GM12878 (cell line): Measurements from ENCODE around the gene NSMCE4A. TPM values are rescaled to one million over a fixed set of nuclear protein-coding genes. Genes with fewer than 3 reads are reported as not detected.

Experiments
- ATAC-seq: fragments of 200-7000 bp; cut with Tn5 transposase; 3 replicates; pipeline ENCODE4 v1.9.1; 2020; ENCODE audit warnings: mild to moderate bottlenecking, moderate library complexity
- BruUV-seq: library from RNA; stranded (reverse); fragments of 400-500 nt; replicated peaks from 2 replicates; lab custom pipeline; 2021; lab: Mats Ljungman, UMichigan
- CTCF ChIA-PET: fragments of 300-600 bp; sonication (Branson Sonifier 250); formaldehyde crosslinking; extraction: SDS; loops from one replicate; lab custom pipeline; 2021; ENCODE audit warnings: inconsistent platforms; lab: Yijun Ruan, JAX
- POLR2A ChIA-PET: fragments of 350-600 bp; formaldehyde crosslinking; extraction: SDS; loops from one replicate; lab custom pipeline; 2021; ENCODE audit warnings: inconsistent platforms; lab: Charles Lee
- RAD21 ChIA-PET: fragments of 300-600 bp; sonication (Branson Sonifier 250); formaldehyde crosslinking; loops from one replicate; lab custom pipeline; 2023; ENCODE audit warnings: antibody characterized with exemption; ENCODE audit not compliant: unreplicated experiment; lab: Charles Lee
- SMC1A ChIA-PET: fragments of 300-600 bp; sonication (Branson Sonifier 250); formaldehyde crosslinking; loops from one replicate; lab custom pipeline; 2023; ENCODE audit not compliant: unreplicated experiment, uncharacterized antibody; lab: Charles Lee
- DNase-seq: peaks from one replicate; pipeline ENCODE4 v3.0.0-alpha.2; 2011; ENCODE audit warnings: low read depth, low spot score
- FAIRE-seq: peaks from 3 replicates; lab custom pipeline; 2011; peaks lifted over from hg19 to GRCh38; lab: Jason Lieb, UNC
- H2AFZ ChIP-seq: 2 replicates; pipeline ENCODE4 v1.6.0; 2011; ENCODE audit warnings: low read depth, low read length, control low read depth; ENCODE audit not compliant: control insufficient read depth
- H3K27ac ChIP-seq: 2 replicates; pipeline ENCODE4 v1.5.1; 2011; ENCODE audit warnings: control low read depth; ENCODE audit not compliant: control insufficient read depth, insufficient read depth
- H3K27me3 ChIP-seq, 2 experiments: replicated peaks in 1 of 2; 2 replicates each; pipeline versions ENCODE4 v1.6.0 to v1.6.1; 2011; ENCODE audit warnings: low read length in 1 of 2; ENCODE audit not compliant: control insufficient read depth in 2 of 2, insufficient read depth in 2 of 2
- H3K36me3 ChIP-seq, 2 experiments: 2 replicates each; pipeline ENCODE4 v1.5.1; 2011; ENCODE audit warnings: low read length in 1 of 2; ENCODE audit not compliant: control insufficient read depth in 2 of 2, insufficient read depth in 2 of 2
- H3K4me1 ChIP-seq: 2 replicates; pipeline ENCODE4 v1.6.1; 2011; ENCODE audit warnings: mild to moderate bottlenecking, low read length, moderate library complexity, mixed read lengths; ENCODE audit not compliant: control insufficient read depth, insufficient read depth
- H3K4me2 ChIP-seq: 2 replicates; pipeline ENCODE4 v1.6.0; 2011; ENCODE audit warnings: control low read depth; ENCODE audit not compliant: control insufficient read depth, insufficient read depth
- H3K4me3 ChIP-seq: fragments of 200-600 bp; sonication (generic); 2 replicates; pipeline ENCODE4 v1.5.1; 2016
- H3K79me2 ChIP-seq: 2 replicates; pipeline ENCODE4 v1.6.0; 2011; ENCODE audit warnings: low read length; ENCODE audit not compliant: control insufficient read depth, insufficient read depth
- H3K9ac ChIP-seq: 2 replicates; pipeline ENCODE4 v1.8.0; 2011; ENCODE audit warnings: low read length, control low read depth, mixed read lengths; ENCODE audit not compliant: control insufficient read depth, insufficient read depth
- H3K9me3 ChIP-seq: replicated peaks from 3 replicates; pipeline ENCODE4 v1.5.1; 2011; ENCODE audit warnings: mild to moderate bottlenecking, low read length; ENCODE audit not compliant: control insufficient read depth, insufficient read depth
- H4K20me1 ChIP-seq: 2 replicates; pipeline ENCODE4 v1.6.0; 2011; ENCODE audit not compliant: control insufficient read depth, insufficient read depth
- ATF7 ChIP-seq: fragments of 450-650 bp; IDR thresholded peaks from 2 replicates; pipeline ENCODE4 v1.6.1; 2016; ENCODE audit warnings: low read depth, mild to moderate bottlenecking
- ESRRA ChIP-seq: IDR thresholded peaks from 2 replicates; pipeline ENCODE4 v1.6.1; 2012; ENCODE audit warnings: mild to moderate bottlenecking, low read length, improper control_type of control experiment
- POLR2AphosphoS2 ChIP-seq: IDR thresholded peaks from 2 replicates; pipeline ENCODE4 v1.6.1; 2011; ENCODE audit warnings: low read depth, mild to moderate bottlenecking, low read length, improper control_type of control experiment, moderate library complexity
- POU2F2 ChIP-seq: IDR thresholded peaks from 3 replicates; pipeline ENCODE4 v1.6.1; 2011; ENCODE audit warnings: low read depth, mild to moderate bottlenecking, low read length, borderline replicate concordance
- SMAD1 ChIP-seq: fragments of 450-650 bp; IDR thresholded peaks from 2 replicates; pipeline ENCODE4 v1.6.1; 2018; ENCODE audit warnings: mild to moderate bottlenecking, low read depth; ENCODE audit not compliant: partially characterized antibody
- ZNF384 ChIP-seq: IDR thresholded peaks from 2 replicates; pipeline ENCODE4 v1.6.1; 2012; ENCODE audit warnings: low read depth, mild to moderate bottlenecking, low read length, improper control_type of control experiment, borderline replicate concordance
- WGBS: methylation state at CpG from one replicate; pipeline ENCODE4 v1.1.6; 2016; ENCODE audit warnings: low lambda C conversion rate; ENCODE audit not compliant: insufficient replicate concordance, insufficient coverage; ENCODE audit errors: missing lambda C conversion rate; 5-methylcytosine and 5-hydroxymethylcytosine counted together
- in situ Hi-C: fragments of 300-500 bp; cut with MboI; formaldehyde crosslinking; loops from 9 replicates; pipeline ENCODE4 v1.14.3; 2018; ENCODE audit warnings: mixed read lengths
- intact Hi-C: fragments of 100-400 bp; cut with micrococcal nuclease; formaldehyde crosslinking; loops from one replicate; pipeline ENCODE4 v1.14.2; 2022; ENCODE audit not compliant: unreplicated experiment
- polyA plus RNA-seq, 11 experiments: library from polyadenylated mRNA; depleted of rRNA in 4 of 11; unstranded in 6 of 11; stranded (reverse) in 5 of 11; fragments of >200 nt; fragmentation: Nextera tagmentation in 4 of 11; fragmentation: Illumina TruSeq in 1 of 11; extraction: Ambion mirVana in 4 of 11; extraction: Trizol in 1 of 11; gene quantifications; 1 replicate in 1 of 11; 2 replicates in 10 of 11; pipeline versions ENCODE4 v1.2.1 to v1.2.3, GENCODE V29; 2011 to 2016; ENCODE audit warnings: inconsistent platforms in 2 of 11, missing spikeins in 2 of 11, low read depth in 1 of 11
- total RNA-seq, 4 experiments: library from RNA; depleted of rRNA in 3 of 4; stranded (reverse); fragments of >200 nt in 3 of 4; fragmentation: Illumina TruSeq in 1 of 4; extraction: Trizol in 1 of 4; gene quantifications; 2 replicates each; pipeline versions ENCODE4 v1.2.1 to v1.2.3, GENCODE V29; 2013 to 2021
- TF ChIP-seq, protein P1 (sequence below): IDR thresholded peaks from 2 replicates; pipeline ENCODE4 v1.6.1; 2012; ENCODE audit warnings: mild to moderate bottlenecking, low read depth, low read length
- TF ChIP-seq, protein P2 (sequence below): IDR thresholded peaks from 2 replicates; pipeline ENCODE4 v1.6.1; 2012; ENCODE audit warnings: low read depth, low read length, improper control_type of control experiment
- TF ChIP-seq, protein P3 (sequence below): fragments of 450-650 bp; IDR thresholded peaks from 2 replicates; pipeline ENCODE4 v1.6.1; 2014; ENCODE audit warnings: mild to moderate bottlenecking
- TF ChIP-seq, protein P4 (sequence below): IDR thresholded peaks from 2 replicates; pipeline ENCODE4 v1.6.1; 2011; ENCODE audit warnings: borderline replicate concordance, low read depth, mild to moderate bottlenecking, moderate library complexity, low read length; ENCODE audit not compliant: insufficient read depth, poor library complexity, severe bottlenecking

Gene NSMCE4A
- total and polyA plus RNA-seq, 10 of the 15 experiments (the other 5 are each of a cell fraction or from before 2014, with no cell fraction given) = 14.2 to 105 (median 76.1) TPM

- CTCF ChIA-PET = interaction anchor here (1.0 kb wide), 1 partner anchor 20 kb away, joined by 3 read pairs; no protein-coding TSS in a partner anchor
- no peak for DNase-seq
These were observed 53.6 kb downstream of the NSMCE4A start for GRCh38 chr10:121921238-121921931.

More at GRCh38 chr10:121921238-121921931, 53.6 kb downstream of the NSMCE4A start:
- TF ChIP-seq ESRRA (no peak), POU2F2 (no peak), POLR2AphosphoS2 (no peak), ATF7 (no peak), SMAD1 (no peak), ZNF384 (no peak)
- TF ChIP-seq, protein P1, sequence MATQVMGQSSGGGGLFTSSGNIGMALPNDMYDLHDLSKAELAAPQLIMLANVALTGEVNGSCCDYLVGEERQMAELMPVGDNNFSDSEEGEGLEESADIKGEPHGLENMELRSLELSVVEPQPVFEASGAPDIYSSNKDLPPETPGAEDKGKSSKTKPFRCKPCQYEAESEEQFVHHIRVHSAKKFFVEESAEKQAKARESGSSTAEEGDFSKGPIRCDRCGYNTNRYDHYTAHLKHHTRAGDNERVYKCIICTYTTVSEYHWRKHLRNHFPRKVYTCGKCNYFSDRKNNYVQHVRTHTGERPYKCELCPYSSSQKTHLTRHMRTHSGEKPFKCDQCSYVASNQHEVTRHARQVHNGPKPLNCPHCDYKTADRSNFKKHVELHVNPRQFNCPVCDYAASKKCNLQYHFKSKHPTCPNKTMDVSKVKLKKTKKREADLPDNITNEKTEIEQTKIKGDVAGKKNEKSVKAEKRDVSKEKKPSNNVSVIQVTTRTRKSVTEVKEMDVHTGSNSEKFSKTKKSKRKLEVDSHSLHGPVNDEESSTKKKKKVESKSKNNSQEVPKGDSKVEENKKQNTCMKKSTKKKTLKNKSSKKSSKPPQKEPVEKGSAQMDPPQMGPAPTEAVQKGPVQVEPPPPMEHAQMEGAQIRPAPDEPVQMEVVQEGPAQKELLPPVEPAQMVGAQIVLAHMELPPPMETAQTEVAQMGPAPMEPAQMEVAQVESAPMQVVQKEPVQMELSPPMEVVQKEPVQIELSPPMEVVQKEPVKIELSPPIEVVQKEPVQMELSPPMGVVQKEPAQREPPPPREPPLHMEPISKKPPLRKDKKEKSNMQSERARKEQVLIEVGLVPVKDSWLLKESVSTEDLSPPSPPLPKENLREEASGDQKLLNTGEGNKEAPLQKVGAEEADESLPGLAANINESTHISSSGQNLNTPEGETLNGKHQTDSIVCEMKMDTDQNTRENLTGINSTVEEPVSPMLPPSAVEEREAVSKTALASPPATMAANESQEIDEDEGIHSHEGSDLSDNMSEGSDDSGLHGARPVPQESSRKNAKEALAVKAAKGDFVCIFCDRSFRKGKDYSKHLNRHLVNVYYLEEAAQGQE = no peak
- TF ChIP-seq, protein P2, sequence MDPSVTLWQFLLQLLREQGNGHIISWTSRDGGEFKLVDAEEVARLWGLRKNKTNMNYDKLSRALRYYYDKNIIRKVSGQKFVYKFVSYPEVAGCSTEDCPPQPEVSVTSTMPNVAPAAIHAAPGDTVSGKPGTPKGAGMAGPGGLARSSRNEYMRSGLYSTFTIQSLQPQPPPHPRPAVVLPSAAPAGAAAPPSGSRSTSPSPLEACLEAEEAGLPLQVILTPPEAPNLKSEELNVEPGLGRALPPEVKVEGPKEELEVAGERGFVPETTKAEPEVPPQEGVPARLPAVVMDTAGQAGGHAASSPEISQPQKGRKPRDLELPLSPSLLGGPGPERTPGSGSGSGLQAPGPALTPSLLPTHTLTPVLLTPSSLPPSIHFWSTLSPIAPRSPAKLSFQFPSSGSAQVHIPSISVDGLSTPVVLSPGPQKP = no peak
- TF ChIP-seq, protein P3, sequence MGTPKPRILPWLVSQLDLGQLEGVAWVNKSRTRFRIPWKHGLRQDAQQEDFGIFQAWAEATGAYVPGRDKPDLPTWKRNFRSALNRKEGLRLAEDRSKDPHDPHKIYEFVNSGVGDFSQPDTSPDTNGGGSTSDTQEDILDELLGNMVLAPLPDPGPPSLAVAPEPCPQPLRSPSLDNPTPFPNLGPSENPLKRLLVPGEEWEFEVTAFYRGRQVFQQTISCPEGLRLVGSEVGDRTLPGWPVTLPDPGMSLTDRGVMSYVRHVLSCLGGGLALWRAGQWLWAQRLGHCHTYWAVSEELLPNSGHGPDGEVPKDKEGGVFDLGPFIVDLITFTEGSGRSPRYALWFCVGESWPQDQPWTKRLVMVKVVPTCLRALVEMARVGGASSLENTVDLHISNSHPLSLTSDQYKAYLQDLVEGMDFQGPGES = no peak
- TF ChIP-seq, protein P4, sequence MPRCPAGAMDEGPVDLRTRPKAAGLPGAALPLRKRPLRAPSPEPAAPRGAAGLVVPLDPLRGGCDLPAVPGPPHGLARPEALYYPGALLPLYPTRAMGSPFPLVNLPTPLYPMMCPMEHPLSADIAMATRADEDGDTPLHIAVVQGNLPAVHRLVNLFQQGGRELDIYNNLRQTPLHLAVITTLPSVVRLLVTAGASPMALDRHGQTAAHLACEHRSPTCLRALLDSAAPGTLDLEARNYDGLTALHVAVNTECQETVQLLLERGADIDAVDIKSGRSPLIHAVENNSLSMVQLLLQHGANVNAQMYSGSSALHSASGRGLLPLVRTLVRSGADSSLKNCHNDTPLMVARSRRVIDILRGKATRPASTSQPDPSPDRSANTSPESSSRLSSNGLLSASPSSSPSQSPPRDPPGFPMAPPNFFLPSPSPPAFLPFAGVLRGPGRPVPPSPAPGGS = no peak
- 0 out of 2 replicates have a peak, but pooled peaks cover 2% of the 10 kb centered on the region for H3K4me1 ChIP-seq
- ATAC-seq (no peak), FAIRE-seq (no peak)
- no peak overlapping the region for H2AFZ ChIP-seq
- no peak overlapping the region for H3K4me3 ChIP-seq
- ChIA-PET RAD21 (interaction anchor here (0.7 kb wide), 1 partner anchor 17 kb away, joined by 3 read pairs; no protein-coding TSS in a partner anchor), SMC1A (no interaction called here), POLR2A (no interaction called here)
- no TSS peak for BruUV-seq
- in situ Hi-C loops (no loop called here), intact Hi-C loops (no loop called here)
- H4K20me1 ChIP-seq = no peaks in the 10 kb centered on the region
- no peaks in the 10 kb centered on the region; the same call in 2 of the 3 replicates for H3K9me3 ChIP-seq
- no peak overlapping the region for H3K27ac ChIP-seq
- no peak overlapping the region for H3K4me2 ChIP-seq
- no peak overlapping the region for H3K9ac ChIP-seq
- H3K27me3 ChIP-seq = no peaks in the 10 kb centered on the region
- peaks cover 7% of the 10 kb centered on the region for H3K79me2 ChIP-seq
- H3K36me3 ChIP-seq = peaks cover 0 to 5% of the 10 kb centered on the region in 2 experiments; a peak in 2 of 4 replicates
- WGBS = 95% methylated on average over 10 of the region's 10 CpGs
